ENCODE measurements around the gene ST6GALNAC4. TPM values are rescaled to one million over a fixed set of nuclear protein-coding genes. Genes with fewer than 3 reads are reported as not detected.

Gene ST6GALNAC4
- total RNA-seq, 1 experiment from 2014 or later, result 13.2 TPM

DNA sequence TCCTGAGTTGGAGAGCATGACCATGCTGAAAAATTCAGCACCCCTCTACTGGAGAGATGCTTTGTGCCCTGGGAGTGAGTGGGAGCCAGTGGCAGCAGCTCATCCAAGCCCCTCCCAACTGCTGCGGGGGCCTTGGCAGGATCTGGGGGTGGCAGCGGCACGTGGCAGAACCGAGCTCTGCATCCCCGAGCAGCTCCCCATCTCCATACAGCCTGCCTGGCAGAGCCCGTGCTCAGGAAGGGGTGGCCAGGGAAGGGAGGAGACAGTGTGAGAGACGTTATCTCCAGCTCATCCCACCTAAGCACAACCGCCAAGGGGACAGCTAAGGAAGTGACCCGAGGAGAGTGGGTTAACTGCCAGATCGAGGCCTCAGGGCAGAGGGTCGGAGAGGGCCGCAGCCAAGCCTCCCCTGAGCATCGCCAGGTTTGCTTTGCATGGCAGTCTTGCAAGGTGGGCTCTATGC is 38.0 kb upstream of the ST6GALNAC4 start:
- ChIA-PET POLR2A (interaction anchor here (0.8 to 1.0 kb wide), 2 partner anchors 26 to 163 kb away, joined by 3 to 4 read pairs; partner anchors contain the start of gene EEIG1), CTCF (interaction anchor here (0.8 to 2.5 kb wide), 15 partner anchors 11 to 163 kb away, joined by 3 to 10 read pairs (median 4); partner anchors contain the start of genes EEIG1 and NAIF1)
- Histone ChIP-seq H3K9me3 (peaks cover 6% of the 10 kb centered on the region), H3K4me1 (peaks cover 29% of the 10 kb centered on the region), H3K4me3 (ENCODE audit: low read depth, low read length) (no peak overlapping the region), H3K36me3 (ENCODE audit: control insufficient read depth, insufficient read depth, low read length) (no peaks in the 10 kb centered on the region), H3K27me3 (replicated peaks; ENCODE audit: control insufficient read depth, insufficient read depth, low read length) (no peaks in the 10 kb centered on the region)
- no peak for DNase-seq
- Mint-ChIP-seq H3K4me1 (ENCODE audit: low read depth, unreplicated experiment) (peaks cover 12% of the 10 kb centered on the region), H3K27me3 (ENCODE audit: insufficient read depth, unreplicated experiment) (no peaks in the 10 kb centered on the region), H3K4me3 (ENCODE audit: unreplicated experiment) (no peak overlapping the region), H3K36me3 (ENCODE audit: insufficient read depth, unreplicated experiment) (peaks cover 11% of the 10 kb centered on the region), H3K27ac (ENCODE audit: unreplicated experiment) (peak overlapping the region; percentile 82), H3K9me3 (ENCODE audit: unreplicated experiment) (no peaks in the 10 kb centered on the region)
- intact Hi-C loops (cut with micrococcal nuclease; ENCODE audit: unreplicated experiment), result loop anchor here (1.0 to 5.0 kb wide), 3 partner anchors 24 to 162 kb away; no protein-coding TSS in a partner anchor
- no TSS peak for BruUV-seq (replicated peaks)
- TF ChIP-seq, protein P1, sequence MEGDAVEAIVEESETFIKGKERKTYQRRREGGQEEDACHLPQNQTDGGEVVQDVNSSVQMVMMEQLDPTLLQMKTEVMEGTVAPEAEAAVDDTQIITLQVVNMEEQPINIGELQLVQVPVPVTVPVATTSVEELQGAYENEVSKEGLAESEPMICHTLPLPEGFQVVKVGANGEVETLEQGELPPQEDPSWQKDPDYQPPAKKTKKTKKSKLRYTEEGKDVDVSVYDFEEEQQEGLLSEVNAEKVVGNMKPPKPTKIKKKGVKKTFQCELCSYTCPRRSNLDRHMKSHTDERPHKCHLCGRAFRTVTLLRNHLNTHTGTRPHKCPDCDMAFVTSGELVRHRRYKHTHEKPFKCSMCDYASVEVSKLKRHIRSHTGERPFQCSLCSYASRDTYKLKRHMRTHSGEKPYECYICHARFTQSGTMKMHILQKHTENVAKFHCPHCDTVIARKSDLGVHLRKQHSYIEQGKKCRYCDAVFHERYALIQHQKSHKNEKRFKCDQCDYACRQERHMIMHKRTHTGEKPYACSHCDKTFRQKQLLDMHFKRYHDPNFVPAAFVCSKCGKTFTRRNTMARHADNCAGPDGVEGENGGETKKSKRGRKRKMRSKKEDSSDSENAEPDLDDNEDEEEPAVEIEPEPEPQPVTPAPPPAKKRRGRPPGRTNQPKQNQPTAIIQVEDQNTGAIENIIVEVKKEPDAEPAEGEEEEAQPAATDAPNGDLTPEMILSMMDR (IDR thresholded peaks at IDR 0.05; ENCODE audit: insufficient read depth in 1 of 2, low read depth in 1 of 2, low read length in 1 of 2, severe bottlenecking in 1 of 2, unreplicated experiment in 1 of 2), result no peak

DNA sequence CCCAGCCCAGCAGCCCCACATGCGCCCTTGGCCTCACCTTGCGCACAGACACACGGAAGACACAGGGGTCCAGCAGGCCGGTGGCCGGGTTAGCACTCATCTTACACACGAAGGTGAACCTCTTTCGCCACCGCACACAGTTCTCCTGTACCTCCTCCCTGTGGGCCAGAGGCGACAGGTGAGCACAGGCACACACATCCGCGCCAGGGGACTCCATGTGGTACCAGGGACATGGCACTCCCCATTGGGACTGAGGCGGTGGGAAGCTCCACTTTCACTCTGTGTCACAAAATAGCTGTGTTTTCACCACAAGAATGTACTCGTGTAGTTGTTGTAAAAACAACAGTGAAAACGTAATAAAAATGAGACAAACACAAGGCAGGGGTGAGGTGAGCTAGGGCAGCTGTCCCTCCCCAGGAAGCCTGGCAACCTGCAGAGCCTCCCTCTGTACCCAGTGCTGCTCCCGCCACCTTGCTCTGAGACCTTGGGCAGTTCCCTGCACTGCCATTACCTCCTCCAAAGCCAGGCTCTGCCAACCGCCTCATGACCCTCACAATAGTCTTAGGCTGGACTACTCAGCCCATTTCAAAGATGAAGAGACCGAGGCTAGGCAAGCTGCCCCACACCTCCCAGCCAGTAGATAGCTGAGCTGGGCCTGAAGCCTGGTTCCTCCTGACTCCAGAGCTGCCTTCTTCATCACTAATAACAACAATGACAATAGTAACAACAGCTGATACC is 37.1 kb upstream of the ST6GALNAC4 start:
- Mint-ChIP-seq H3K27me3 (ENCODE audit: insufficient read depth, unreplicated experiment) (no peaks in the 10 kb centered on the region), H3K9me3 (ENCODE audit: unreplicated experiment) (no peaks in the 10 kb centered on the region), H3K36me3 (ENCODE audit: insufficient read depth, unreplicated experiment) (peaks cover 11% of the 10 kb centered on the region), H3K27ac (ENCODE audit: unreplicated experiment) (peak overlapping the region; percentile 22), H3K4me1 (ENCODE audit: low read depth, unreplicated experiment) (peaks cover 12% of the 10 kb centered on the region), H3K4me3 (ENCODE audit: unreplicated experiment) (no peak overlapping the region)
- Histone ChIP-seq H3K27me3 (replicated peaks; ENCODE audit: control insufficient read depth, insufficient read depth, low read length) (no peaks in the 10 kb centered on the region), H3K36me3 (ENCODE audit: control insufficient read depth, insufficient read depth, low read length) (no peaks in the 10 kb centered on the region), H3K9me3 (peaks cover 6% of the 10 kb centered on the region), H3K4me1 (peaks cover 29% of the 10 kb centered on the region), H3K4me3 (ENCODE audit: low read depth, low read length) (no peak overlapping the region)
- BruUV-seq (replicated peaks), result no TSS peak
- intact Hi-C loops (cut with micrococcal nuclease; ENCODE audit: unreplicated experiment), result no loop called here
- POLR2A ChIA-PET, result no interaction called here
- CTCF ChIA-PET, result interaction anchor here (0.7 to 2.5 kb wide), 5 partner anchors 10 to 164 kb away, joined by 3 to 10 read pairs (median 4); no protein-coding TSS in a partner anchor
- TF ChIP-seq, protein P1 (IDR thresholded peaks at IDR 0.05; ENCODE audit: insufficient read depth in 1 of 2, low read depth in 1 of 2, low read length in 1 of 2, severe bottlenecking in 1 of 2, unreplicated experiment in 1 of 2), result no peak
- DNase-seq, result no peak

DNA sequence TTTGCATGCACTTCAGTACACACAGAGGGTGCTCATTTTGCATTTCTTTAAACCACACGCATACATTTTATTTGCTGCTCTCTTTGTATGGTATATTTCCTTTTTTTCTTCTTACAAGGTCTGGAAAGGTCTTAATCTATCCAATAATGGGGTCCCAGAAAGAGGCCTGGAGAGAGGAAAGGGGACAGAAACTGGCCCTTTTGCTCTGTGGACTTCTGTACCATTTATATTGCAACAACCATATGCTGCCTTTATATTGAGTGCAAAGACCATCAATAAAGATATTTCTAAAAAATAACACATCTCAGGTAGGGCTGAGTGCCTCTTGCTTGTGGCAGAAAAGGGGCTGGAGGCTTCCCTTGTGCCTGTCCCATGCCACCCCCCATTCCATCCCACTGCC is 36.3 kb upstream of the ST6GALNAC4 start:
- Mint-ChIP-seq H3K27me3 (ENCODE audit: insufficient read depth, unreplicated experiment) (no peaks in the 10 kb centered on the region), H3K9me3 (ENCODE audit: unreplicated experiment) (no peaks in the 10 kb centered on the region), H3K4me1 (ENCODE audit: low read depth, unreplicated experiment) (peaks cover 12% of the 10 kb centered on the region), H3K4me3 (ENCODE audit: unreplicated experiment) (no peak overlapping the region), H3K27ac (ENCODE audit: unreplicated experiment) (no peak overlapping the region), H3K36me3 (ENCODE audit: insufficient read depth, unreplicated experiment) (peaks cover 16% of the 10 kb centered on the region)
- ChIA-PET CTCF (interaction anchor here (0.7 to 1.4 kb wide), 3 partner anchors 9 to 11 kb away, joined by 3 to 6 read pairs (median 3); no protein-coding TSS in a partner anchor), POLR2A (no interaction called here)
- TF ChIP-seq, protein P1 (IDR thresholded peaks at IDR 0.05; ENCODE audit: insufficient read depth in 1 of 2, low read depth in 1 of 2, low read length in 1 of 2, severe bottlenecking in 1 of 2, unreplicated experiment in 1 of 2), result no peak
- intact Hi-C loops (cut with micrococcal nuclease; ENCODE audit: unreplicated experiment), result no loop called here
- Histone ChIP-seq H3K36me3 (ENCODE audit: control insufficient read depth, insufficient read depth, low read length) (no peaks in the 10 kb centered on the region), H3K4me3 (ENCODE audit: low read depth, low read length) (no peak overlapping the region), H3K9me3 (peaks cover 6% of the 10 kb centered on the region), H3K27me3 (replicated peaks; ENCODE audit: control insufficient read depth, insufficient read depth, low read length) (no peaks in the 10 kb centered on the region), H3K4me1 (peaks cover 29% of the 10 kb centered on the region)
- no peak for DNase-seq
- BruUV-seq (replicated peaks), result no TSS peak

Measured in Caco-2 (cell line).